ENCODE data around the gene CACNG3. TPM values are rescaled to one million over a fixed set of nuclear protein-coding genes. Genes with fewer than 3 reads are reported as not detected.

The CACNG3 gene
- not detected in 2 replicates for total RNA-seq

GRCh38 chr16:24255456-24256371, at the start of gene CACNG3:
TSS of gene CACNG3 (plus strand) at chr16:24256335. CDS start at chr16:24256755, 420 bp downstream.

All from epithelial cell of umbilical artery (primary cell).